ENCODE results near the gene CAPZB.

CAPZB gene

DNA sequence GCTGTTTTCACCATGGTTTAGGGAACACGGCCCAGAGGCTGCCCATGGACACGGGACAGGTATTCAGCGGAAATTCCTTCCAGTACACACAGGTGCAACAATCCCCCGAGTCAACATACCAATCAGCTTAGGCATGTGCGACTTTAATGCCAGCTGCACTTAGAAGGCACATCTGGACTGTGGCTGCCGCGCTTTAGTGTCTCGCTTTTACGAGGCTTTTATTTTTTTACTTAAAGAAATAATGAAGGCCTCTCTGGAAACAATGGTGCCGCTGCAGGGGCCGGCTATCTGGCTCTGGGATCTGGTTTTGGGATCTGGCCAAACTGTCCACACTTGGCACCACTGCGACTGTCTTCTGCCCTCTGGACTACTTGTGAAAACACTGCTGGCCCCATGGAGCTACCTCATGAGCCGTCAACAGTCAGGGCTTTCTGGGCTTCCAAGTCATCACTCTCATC, 117.7 kb downstream of the CAPZB start:
- DNase-seq (ENCODE audit: low spot score) = no peak

DNA sequence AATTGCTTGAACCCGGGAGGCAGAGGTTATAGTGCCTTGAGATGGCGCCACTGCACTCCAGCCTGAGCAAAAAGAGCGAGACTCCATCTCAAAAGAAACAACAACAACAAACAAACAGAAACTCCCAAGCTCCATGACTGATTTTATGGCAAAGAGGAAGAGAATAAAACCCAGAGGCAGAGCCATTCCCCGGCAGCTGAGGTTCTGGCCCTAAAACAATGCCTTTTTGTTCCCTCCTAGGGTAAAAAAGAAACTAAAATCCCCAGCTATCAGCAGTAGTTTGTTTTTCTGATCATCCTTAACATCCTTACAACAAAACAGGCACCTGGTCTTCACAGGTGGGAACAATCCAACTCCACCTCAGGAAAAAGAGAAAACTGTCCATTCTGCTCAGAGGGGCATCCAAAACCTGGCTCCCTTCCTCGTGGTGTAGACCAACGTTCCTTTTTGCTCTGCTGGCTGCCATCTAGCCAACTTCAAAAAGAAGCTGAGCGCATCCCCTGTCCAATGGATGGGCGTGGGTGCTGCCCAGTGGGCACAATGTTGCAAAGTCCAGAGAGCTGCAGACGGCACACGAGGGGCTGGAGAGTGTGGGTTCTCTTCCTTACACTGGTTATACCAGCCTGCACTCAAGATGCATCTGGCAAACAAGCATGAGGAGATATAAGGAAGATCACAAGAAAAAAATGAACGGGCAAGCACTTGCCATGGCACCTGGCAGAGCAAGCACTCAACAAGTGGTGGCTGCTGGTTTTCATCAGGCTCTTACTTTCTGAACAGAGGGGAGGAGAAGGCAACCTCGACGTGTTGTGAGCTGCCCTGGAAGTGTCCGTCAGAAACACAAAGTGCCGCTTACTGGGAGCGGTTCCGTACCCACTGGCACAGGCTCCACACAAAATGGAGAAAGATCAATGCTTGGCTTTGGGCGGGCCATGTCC, 118.5 kb downstream of the CAPZB start:
- no peak for DNase-seq (ENCODE audit: low spot score)

DNA sequence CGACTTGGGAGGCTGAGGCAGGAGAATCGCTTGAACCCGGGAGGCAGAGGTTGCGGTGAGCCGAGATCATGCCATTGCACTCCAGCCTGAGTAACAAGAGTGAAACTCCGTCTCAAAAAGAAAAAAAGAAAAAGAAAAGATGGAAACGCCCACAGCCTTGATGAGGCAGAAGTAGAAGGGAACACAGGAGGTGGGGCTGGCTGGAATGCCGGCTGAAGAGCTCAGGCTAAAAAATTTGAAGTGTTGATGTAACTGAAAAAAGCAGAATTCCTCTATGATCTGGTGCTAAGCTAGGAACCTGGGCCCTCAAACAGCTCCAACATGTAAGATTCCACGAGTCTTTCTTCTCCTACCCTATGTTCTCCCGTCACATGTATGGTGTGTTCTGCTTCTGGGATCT, 119.6 kb downstream of the CAPZB start:
- no peak for DNase-seq (ENCODE audit: low spot score)

- DNase-seq (ENCODE audit: low spot score) = no peak
Measured at GRCh38 chr1:19363536-19364152, 121.7 kb downstream of the CAPZB start.

GRCh38 chr1:19361611-19362147, 123.7 kb downstream of the CAPZB start:
- no peak for DNase-seq (ENCODE audit: low spot score)

- DNase-seq (ENCODE audit: low spot score) = no peak
Measured at GRCh38 chr1:19360843-19361610, 124.3 kb downstream of the CAPZB start.

DNA sequence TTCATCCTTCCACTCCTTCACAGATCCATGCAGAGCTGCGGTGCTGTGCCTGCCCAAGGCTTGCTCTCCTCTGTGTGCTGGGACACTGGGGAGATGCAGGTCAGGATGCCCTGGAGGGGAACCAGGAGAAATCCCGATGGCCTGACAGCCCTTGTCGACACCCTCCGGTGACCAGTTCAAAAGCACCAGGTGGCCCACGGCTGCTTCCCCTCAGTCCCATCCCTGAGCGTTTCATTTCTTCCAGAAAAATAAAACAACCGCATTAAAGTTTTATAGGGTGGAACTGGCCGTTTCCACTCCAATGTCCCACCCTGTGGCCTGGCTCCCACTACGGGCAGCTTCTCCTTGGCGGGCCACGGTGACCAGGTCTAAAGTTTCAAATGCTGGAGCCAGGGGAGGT, 124.9 kb downstream of the CAPZB start:
- no peak for DNase-seq (ENCODE audit: low spot score)

DNA sequence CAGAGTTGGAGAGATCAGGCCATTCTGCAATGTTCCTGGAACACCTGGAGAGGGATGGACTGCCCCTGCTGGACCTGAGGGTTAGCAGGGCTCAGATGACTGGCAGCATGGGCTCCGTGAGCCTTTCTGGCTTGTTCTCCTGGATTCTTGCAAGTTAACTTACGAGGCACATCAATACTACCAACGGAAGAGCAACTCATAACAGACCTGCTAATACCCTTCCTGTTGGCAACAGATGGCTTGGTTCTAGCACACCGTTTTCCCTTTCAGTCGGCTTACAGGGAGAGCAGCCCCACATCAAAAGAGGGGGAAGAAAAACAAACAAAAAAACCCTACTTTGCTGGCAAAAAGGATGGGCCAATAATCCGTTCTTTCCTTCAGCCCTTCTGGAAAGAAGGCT, 125.3 kb downstream of the CAPZB start:
- DNase-seq (ENCODE audit: low spot score) = no peak

- DNase-seq (ENCODE audit: low spot score) = no peak
Measured at GRCh38 chr1:19359357-19359756, 126.0 kb downstream of the CAPZB start.

DNA sequence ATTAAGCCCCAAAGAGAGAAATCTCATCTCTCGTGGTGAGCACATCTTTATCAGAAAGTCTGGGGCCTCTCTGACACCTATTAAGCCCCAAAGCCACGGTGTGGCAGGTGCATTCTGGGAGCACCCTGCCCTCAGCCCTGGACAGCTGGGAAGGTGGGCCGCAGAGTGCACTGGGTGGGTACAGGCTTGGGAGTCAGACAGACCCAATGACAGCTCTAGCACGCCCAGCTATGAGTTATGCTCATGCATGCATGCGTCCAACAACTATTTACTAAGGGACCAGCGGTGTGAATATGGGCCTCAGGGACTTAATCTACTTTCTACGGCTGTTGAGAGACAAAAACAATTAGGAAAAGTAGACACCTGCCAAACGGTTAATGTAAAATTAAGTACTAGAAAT, 126.6 kb downstream of the CAPZB start:
- no peak for DNase-seq (ENCODE audit: low spot score)

DNA sequence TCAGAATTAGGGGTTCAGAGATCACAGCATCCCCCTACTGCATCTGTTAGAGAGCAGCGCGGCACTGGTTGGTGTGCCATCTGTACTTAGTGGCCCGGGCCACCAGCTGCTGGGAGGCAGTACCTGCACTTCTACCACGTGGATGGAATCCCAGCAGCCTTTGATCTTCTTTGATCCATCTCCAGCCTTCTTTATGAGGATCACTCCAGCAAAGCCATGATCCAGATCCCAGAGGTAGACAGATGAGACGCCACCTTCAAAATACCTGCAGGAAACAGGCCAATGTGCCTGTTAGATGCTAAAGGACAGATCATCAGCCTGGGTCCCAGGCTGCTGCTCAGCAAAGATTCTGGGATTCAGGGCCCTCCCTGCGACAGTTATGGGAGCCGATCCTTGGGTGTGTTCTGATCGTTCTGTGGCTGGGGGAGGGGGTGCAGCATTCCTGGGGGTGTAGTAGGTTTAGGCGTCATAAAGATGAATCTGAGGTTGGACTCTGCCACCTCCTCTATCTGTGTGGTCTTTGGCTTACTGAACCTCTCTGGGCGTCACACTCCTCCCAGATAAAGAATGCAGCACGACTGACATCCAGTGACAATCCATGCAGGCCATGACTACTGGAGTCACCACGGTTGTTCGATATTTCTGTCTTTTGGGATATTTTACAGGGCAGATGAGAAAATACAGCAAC, 127.9 kb downstream of the CAPZB start:
- no peak for DNase-seq (ENCODE audit: low spot score)

DNA sequence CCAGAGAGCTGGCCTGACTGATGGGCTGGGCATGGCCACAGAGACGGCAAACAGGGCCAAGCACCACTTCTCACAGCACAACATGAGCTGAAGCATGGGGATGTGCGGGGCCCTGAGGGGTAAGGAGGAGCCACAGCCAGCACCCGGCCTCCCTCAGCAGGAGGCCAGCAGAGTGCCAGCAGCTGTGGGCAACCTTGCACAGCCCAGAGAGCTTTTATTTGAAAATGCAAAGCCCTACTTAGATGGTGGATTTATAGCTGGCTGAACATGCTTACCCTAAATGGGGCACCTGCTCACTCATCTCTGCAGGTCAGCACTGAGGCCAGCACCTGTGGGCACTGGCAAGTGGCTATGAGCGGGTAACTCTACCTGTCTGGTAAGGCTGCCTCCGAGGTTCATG, 129.1 kb downstream of the CAPZB start:
- no peak for DNase-seq (ENCODE audit: low spot score)

DNA sequence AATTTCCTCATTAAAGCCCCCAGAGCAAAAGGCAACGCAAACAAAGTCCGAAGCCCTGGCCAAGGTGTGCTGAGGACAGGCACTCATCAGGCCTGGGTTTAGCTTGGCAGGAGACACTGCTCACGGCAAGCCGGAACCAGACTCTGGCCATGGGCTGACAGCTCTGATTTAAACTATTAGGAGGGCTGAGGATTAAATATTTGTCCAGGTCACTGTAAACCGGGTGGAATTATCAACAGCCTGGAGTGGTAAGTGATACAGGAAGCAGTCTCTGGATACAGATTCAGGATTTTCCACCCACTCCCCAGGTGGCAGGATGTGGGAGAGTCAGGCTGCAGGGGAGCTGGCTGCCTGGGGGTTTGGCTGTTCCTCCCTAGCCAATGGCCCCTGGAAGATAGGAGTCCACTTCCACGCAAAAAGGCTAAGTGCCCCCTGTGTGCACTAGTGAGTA, 130.8 kb downstream of the CAPZB start:
- DNase-seq (ENCODE audit: low spot score) = no peak

GRCh38 chr1:19353596-19353995, 131.7 kb downstream of the CAPZB start:
- no peak for DNase-seq (ENCODE audit: low spot score)

DNA sequence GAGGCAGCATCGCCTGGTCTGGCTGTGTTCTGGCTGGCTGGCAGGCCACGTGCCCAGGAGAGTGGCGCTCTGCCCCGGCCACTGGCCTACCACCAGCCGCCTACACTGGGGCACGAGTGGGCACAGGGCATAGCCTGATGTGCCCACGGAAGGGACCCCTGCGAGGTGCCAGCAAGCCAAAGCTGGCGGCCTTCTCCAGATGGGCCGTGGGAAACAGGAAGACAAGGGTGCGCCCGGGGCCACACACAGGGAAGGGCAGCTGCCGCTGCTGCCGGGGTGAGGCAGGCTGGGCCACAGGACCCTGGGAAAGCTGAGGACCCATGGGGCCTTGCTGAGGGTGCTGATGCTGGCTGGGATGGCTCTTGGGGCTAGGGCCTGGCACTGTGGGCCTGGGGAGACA, 132.5 kb downstream of the CAPZB start:
- DNase-seq (ENCODE audit: low spot score) = no peak

GRCh38 chr1:19351873-19352272, 133.5 kb downstream of the CAPZB start:
- DNase-seq (ENCODE audit: low spot score) = no peak

DNA sequence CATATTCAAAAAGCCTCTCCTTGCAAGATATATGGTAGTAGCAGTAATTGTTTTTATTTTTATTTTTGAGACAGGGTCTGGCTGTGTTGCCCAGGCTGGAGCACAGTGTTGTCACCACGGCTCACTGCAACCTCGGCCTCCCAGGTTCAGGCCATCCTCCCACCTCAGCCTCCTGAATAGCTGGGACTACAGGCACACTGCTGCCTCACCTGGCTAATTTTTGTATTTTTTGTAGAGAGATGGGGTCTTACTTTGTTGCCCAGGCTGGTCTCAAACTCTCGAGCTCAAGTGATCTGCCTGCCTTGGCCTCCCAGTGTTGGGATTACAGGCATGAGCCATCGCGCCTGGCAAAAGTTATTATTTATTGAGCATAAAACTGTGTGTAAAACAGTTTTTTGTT, 134.8 kb downstream of the CAPZB start:
- DNase-seq (ENCODE audit: low spot score) = no peak

GRCh38 chr1:19349999-19350398, 135.3 kb downstream of the CAPZB start:
- DNase-seq (ENCODE audit: low spot score) = no peak

DNA sequence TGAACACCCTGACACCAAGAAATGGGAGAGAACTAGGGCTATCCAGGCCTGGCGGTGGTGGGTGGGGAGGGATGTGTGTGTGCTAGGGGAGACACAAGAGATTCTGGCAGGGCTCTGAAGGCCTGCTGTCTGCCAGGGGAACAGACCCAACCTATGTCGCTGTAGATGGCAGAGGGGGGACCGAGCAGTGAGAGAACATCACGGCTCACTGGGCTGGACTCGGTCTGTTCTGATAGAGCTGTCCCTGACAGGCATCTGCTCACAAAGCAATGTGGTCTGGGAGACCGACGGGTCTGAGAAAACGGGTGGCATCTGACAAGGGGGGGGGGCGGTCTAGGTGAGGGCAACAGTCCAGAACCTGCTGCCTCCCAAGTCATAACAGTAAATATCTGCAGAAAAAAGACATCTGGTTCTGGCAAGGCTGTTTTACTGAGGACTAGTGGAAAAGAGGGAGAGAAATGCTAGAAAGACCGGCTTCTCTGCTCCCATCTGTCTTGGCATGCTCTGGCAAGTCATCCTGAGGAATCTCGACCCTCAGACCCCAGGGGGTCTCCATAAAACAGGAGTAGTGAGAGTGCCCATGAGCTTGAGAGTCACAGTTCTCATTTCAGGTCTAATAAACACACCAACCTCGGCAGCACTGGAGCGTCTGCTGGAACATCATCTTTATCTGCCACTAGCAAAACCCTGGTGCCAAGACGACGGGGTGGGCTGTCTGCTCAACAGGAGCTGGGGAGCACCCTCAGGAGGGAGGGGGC, 136.7 kb downstream of the CAPZB start:
- DNase-seq (ENCODE audit: low spot score) = no peak

DNA sequence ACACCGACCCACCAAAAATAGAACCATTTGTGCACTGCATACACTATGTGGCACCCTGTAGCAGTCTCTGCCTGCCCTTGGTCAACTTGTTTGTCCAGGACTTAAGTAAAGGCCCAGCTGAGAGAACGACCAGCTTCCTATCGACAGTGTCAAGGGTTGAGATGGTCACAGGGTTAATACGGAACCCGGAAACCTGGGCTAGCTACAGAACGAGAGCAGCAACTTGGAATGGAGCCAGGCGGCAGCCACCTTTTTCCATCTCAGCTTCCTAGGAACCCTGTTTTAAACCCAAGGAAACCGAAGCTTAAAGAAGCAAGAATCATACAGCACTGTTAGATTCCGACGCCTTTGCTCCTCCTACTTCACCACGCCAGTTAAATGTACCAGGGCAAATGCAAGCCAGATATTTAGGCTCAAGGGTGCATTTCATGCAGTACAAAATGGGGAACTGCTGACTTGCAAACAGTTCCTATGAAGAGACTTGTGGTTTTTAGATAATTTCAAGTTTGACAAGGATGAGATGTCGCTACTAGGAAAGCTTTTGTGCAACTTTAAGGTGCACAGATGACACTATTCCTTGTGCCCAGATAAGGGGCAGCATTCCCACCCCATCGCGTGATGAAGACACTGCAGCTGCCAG, 137.7 kb downstream of the CAPZB start:
- no peak for DNase-seq (ENCODE audit: low spot score)

- DNase-seq (ENCODE audit: low spot score) = no peak
Measured at GRCh38 chr1:19346026-19346425, 139.3 kb downstream of the CAPZB start.

Data from D341Med (cell line).